Measurements from ENCODE around the gene TNS4.

The TNS4 gene

GRCh38 chr17:40454613-40454995, 46.8 kb downstream of the TNS4 start:
- Histone ChIP-seq H3K4me3 (replicated peaks; ENCODE audit: insufficient read depth, low read length) (no peak overlapping the region), H3K27me3 (ENCODE audit: insufficient read depth, poor library complexity, severe bottlenecking) (peaks cover 3% of the 10 kb centered on the region), H3K27ac (replicated peaks) (no peak overlapping the region)
- DNase-seq (ENCODE audit: low read depth in 1 of 2, low spot score in 1 of 2), result no peak
- no peak for TF ChIP-seq CTCF (IDR thresholded peaks at IDR 0.05; ENCODE audit: insufficient read depth, low read length)
- TF ChIP-seq POLR2AphosphoS5 (IDR thresholded peaks at IDR 0.05; ENCODE audit: low read depth), result no peak
- no peak for TF ChIP-seq REST (IDR thresholded peaks at IDR 0.05; ENCODE audit: insufficient replicate concordance, low read depth)
- TF ChIP-seq SPI1 (IDR thresholded peaks at IDR 0.05; ENCODE audit: borderline replicate concordance, low read depth), result no peak
- no peak for TF ChIP-seq GABPA (IDR thresholded peaks at IDR 0.05; ENCODE audit: low read depth)

- no peak overlapping the region for H3K27ac ChIP-seq (replicated peaks)
- H3K27me3 ChIP-seq (ENCODE audit: insufficient read depth, poor library complexity, severe bottlenecking), result peaks cover 3% of the 10 kb centered on the region
Observed at GRCh38 chr17:40453881-40454612, 47.4 kb downstream of the TNS4 start.

More at GRCh38 chr17:40453881-40454612, 47.4 kb downstream of the TNS4 start:
- no peak overlapping the region for H3K4me3 ChIP-seq (replicated peaks; ENCODE audit: insufficient read depth, low read length)
- DNase-seq (ENCODE audit: low read depth in 1 of 2, low spot score in 1 of 2), result no peak
- no peak for TF ChIP-seq REST (IDR thresholded peaks at IDR 0.05; ENCODE audit: insufficient replicate concordance, low read depth)
- no peak for TF ChIP-seq SPI1 (IDR thresholded peaks at IDR 0.05; ENCODE audit: borderline replicate concordance, low read depth)
- TF ChIP-seq GABPA (IDR thresholded peaks at IDR 0.05; ENCODE audit: low read depth), result no peak
- no peak for TF ChIP-seq CTCF (IDR thresholded peaks at IDR 0.05; ENCODE audit: insufficient read depth, low read length)
- no peak for TF ChIP-seq POLR2AphosphoS5 (IDR thresholded peaks at IDR 0.05; ENCODE audit: low read depth)

All from HL-60 (cell line).